Central memory CD8-positive, alpha-beta T cell (primary cell): ENCODE results near the gene AQP7.
"Not testable (repeated sequence)": the region's sequence is repeated elsewhere in the genome, so short reads cannot be mapped to it uniquely, and the experiment has no call there.

Experiments
- ATAC-seq: fragments of 150-1000 bp; cut with Tn5 transposase; replicated peaks from 2 replicates; pipeline ENCODE4 v1.10.0; 2022; ENCODE audit warnings: mild to moderate bottlenecking, moderate FRiP score, moderate number of reproducible peaks; ENCODE audit not compliant: poor library complexity, severe bottlenecking; ENCODE audit errors: extremely low read depth
- DNase-seq, 2 donors: peaks; one replicate each; pipeline ENCODE4 v3.0.0; 2021; ENCODE audit warnings: low spot score in 2 of 2
- H3K27ac Mint-ChIP-seq: one replicate; pipeline ENCODE4 v1.8.0; 2022; ENCODE audit warnings: low read depth, mild to moderate bottlenecking, moderate library complexity, mixed read lengths
- H3K27me3 Mint-ChIP-seq: one replicate; pipeline ENCODE4 v1.8.0; 2022; ENCODE audit warnings: mixed read lengths
- H3K36me3 Mint-ChIP-seq: one replicate; pipeline ENCODE4 v1.8.0; 2022; ENCODE audit warnings: mild to moderate bottlenecking, moderate library complexity, mixed read lengths; ENCODE audit not compliant: insufficient read depth
- H3K4me1 Mint-ChIP-seq: one replicate; pipeline ENCODE4 v1.8.0; 2022; ENCODE audit warnings: mixed read lengths
- H3K4me3 Mint-ChIP-seq: one replicate; pipeline ENCODE4 v1.8.0; 2022; ENCODE audit warnings: mild to moderate bottlenecking, moderate library complexity, mixed read lengths
- H3K9me3 Mint-ChIP-seq: one replicate; pipeline ENCODE4 v1.8.0; 2022; ENCODE audit warnings: mixed read lengths

Gene AQP7

DNA sequence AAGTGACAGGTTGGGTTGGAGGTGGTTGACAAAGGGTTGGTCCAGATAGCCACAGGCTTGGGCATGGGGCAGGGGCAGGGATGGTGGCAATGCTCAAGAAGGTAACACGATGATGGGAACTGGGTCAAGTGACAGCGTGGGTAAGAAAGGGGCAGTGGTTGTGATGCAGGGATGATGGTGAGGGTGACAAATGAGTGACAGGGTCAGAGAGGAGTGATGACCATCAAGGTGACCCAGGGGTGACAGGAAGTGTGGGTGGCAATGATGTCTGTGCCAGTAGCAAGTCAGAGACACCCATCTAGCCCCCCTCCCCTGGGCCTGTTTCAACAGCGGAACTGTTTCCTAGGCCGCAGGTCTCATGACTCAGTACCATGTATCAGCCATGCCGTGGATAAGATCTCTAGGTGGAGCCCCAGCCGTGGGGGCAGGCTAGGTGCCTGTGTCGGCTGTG is 24.5 kb upstream of the AQP7 start:
- ATAC-seq: no peak
- no peaks in the 10 kb centered on the region for H3K4me1 Mint-ChIP-seq
- no peak overlapping the region for H3K27ac Mint-ChIP-seq
- no peaks in the 10 kb centered on the region for H3K27me3 Mint-ChIP-seq
- DNase-seq: no peak
- no peaks in the 10 kb centered on the region for H3K36me3 Mint-ChIP-seq
- H3K4me3 Mint-ChIP-seq: no peak overlapping the region
- no peaks in the 10 kb centered on the region for H3K9me3 Mint-ChIP-seq

DNA sequence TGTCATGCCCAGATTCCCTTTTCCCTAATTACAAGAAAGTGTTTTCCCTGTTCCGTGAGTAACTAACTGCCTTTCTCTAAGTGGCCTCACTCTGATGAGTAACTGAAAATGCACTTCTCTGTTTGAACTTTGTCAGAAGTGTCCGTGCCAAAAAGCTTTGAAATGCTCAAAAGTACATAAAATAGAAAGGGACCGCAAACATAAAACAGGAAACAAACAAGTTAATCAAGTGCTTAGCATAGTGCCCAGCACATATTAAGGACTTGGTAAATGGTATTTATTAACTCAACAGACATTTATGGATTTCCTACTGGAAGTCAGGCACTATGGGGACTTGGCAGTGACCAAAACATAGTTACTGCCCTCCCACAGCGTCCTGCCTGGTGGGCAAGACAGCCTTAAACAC is 22.8 kb upstream of the AQP7 start:
- Mint-ChIP-seq H3K27me3 (no peaks in the 10 kb centered on the region), H3K36me3 (no peaks in the 10 kb centered on the region), H3K4me3 (no peak overlapping the region), H3K4me1 (no peaks in the 10 kb centered on the region), H3K9me3 (no peaks in the 10 kb centered on the region), H3K27ac (no peak overlapping the region)
- DNase-seq: no peak
- no peak for ATAC-seq

DNA sequence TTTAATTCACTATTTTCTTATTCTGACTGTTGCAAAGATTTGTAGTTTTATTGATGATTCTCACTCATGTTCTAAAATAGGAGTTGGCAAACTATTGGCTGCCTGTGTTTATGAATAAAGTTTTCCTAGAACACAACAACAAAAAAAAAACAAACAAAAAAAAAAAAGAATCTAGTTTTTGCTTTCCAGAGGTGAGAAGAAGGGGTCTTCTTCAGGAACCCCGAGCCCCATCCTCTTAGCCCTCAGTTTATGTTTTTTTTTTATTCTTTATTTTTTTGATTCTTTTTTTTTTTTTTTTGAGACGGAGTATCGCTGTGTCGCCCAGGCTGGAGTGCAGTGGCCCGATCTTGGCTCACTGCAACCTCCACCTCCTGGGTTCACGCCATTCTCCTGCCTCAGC is 22.1 kb upstream of the AQP7 start:
- H3K27me3 Mint-ChIP-seq, H3K4me1 Mint-ChIP-seq, DNase-seq, H3K9me3 Mint-ChIP-seq, H3K27ac Mint-ChIP-seq, H3K36me3 Mint-ChIP-seq, H3K4me3 Mint-ChIP-seq, ATAC-seq: not testable (repeated sequence)

DNA sequence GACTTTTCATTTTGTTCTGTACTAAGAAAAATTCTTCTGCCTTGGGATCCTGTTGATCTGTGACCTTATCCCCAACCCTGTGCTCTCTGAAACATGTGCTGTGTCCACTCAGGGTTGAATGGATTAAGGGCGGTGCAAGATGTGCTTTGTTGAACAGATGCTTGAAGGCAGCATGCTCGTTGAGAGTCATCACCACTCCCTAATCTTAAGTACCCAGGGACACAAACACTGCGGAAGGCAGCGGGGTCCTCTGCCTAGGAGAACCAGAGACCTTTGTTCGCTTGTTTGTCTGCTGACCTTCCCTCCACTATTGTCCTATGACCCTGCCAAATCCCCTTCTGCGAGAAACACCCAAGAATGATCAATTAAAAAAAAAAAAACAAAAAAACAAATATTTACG is 21.7 kb upstream of the AQP7 start:
- ATAC-seq, H3K9me3 Mint-ChIP-seq, H3K27ac Mint-ChIP-seq, H3K27me3 Mint-ChIP-seq, H3K36me3 Mint-ChIP-seq, DNase-seq, H3K4me3 Mint-ChIP-seq, H3K4me1 Mint-ChIP-seq: not testable (repeated sequence)

DNA sequence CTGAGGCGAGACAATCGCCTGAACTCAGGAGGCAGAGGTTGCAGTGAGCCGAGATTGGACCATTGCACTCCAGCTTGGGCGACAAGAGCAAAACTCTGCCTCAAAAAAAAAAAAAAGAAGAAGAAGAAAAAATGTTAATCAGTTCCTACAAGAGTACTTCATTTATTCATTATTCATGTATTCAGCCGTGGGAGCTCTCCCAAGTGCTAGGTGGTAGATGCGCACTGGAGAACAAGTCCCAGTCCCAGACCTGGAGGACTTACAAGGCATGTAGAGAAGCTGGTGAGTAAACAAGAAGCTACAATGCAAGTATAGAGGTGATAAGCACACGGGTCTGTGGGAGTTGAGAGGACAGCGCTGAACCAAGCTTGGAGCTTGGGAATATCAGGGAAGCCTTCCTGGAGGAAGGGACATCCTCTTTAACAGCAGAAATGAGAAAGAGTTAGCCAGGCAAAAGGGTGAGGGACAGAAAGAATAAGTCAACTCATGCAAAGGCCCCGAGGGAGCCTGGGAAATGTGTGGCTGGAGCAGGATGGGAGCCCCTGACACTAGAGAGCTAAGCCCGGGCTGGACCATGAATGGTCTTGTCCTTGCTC is 17.4 kb upstream of the AQP7 start:
- Mint-ChIP-seq H3K27me3 (no peaks in the 10 kb centered on the region), H3K27ac (peak overlapping the region; percentile 24), H3K9me3 (no peaks in the 10 kb centered on the region), H3K4me1 (peaks cover 27% of the 10 kb centered on the region), H3K36me3 (peaks cover 4% of the 10 kb centered on the region), H3K4me3 (no peak overlapping the region)
- no peak for DNase-seq
- ATAC-seq: no peak

DNA sequence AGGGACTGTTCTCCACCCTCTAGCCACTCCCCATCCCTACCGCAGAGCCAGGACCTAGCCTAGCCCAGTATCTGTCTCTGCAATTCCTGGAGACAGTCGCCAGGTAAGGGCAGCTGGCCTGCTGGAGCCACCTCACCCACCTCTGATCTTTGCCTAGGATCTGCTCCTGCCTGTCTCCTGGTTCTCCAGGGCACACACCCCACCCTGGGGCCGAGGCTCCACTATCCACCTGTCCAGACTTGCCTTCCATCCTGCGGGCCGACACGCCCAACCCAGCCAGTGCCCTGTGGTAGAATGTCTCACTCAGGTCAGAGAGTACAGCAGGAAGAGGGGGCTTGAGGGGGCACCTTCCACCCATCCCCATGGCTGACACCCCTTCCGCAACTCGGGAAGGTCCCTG is 15.7 kb upstream of the AQP7 start:
- Mint-ChIP-seq H3K36me3 (peaks cover 4% of the 10 kb centered on the region), H3K27ac (peak overlapping the region; percentile 8), H3K4me3 (no peak overlapping the region), H3K9me3 (no peaks in the 10 kb centered on the region), H3K4me1 (peaks cover 33% of the 10 kb centered on the region), H3K27me3 (no peaks in the 10 kb centered on the region)
- DNase-seq (no peak), ATAC-seq (no peak)

- Mint-ChIP-seq H3K36me3 (peaks cover 4% of the 10 kb centered on the region), H3K4me1 (peaks cover 33% of the 10 kb centered on the region), H3K27me3 (no peaks in the 10 kb centered on the region), H3K9me3 (no peaks in the 10 kb centered on the region), H3K27ac (peak overlapping the region; percentile 84), H3K4me3 (peak overlapping the region; percentile 59)
- DNase-seq (no peak), ATAC-seq (no peak)
Observed at GRCh38 chr9:33416996-33417395, 14.6 kb upstream of the AQP7 start.

GRCh38 chr9:33415501-33416038 is 13.2 kb upstream of the AQP7 start:
- peak overlapping the region; percentile 84 for H3K27ac Mint-ChIP-seq
- peak; percentile 87 to 89 for DNase-seq
- H3K36me3 Mint-ChIP-seq: peaks cover 4% of the 10 kb centered on the region
- no peaks in the 10 kb centered on the region for H3K27me3 Mint-ChIP-seq
- no peaks in the 10 kb centered on the region for H3K9me3 Mint-ChIP-seq
- peaks cover 33% of the 10 kb centered on the region for H3K4me1 Mint-ChIP-seq
- peak; percentile 91 for ATAC-seq
- H3K4me3 Mint-ChIP-seq: peak overlapping the region; percentile 57

- peaks cover 4% of the 10 kb centered on the region for H3K36me3 Mint-ChIP-seq
- H3K27me3 Mint-ChIP-seq: no peaks in the 10 kb centered on the region
- peak overlapping the region; percentile 57 for H3K4me3 Mint-ChIP-seq
- peaks cover 33% of the 10 kb centered on the region for H3K4me1 Mint-ChIP-seq
- no peaks in the 10 kb centered on the region for H3K9me3 Mint-ChIP-seq
- H3K27ac Mint-ChIP-seq: peak overlapping the region; percentile 84
- DNase-seq (no peak), ATAC-seq (no peak)
Observed at GRCh38 chr9:33414889-33415500, 12.6 kb upstream of the AQP7 start.

- DNase-seq: no peak
- Mint-ChIP-seq H3K4me3 (no peak overlapping the region), H3K9me3 (no peaks in the 10 kb centered on the region), H3K36me3 (peaks cover 4% of the 10 kb centered on the region), H3K27ac (no peak overlapping the region), H3K4me1 (peaks cover 33% of the 10 kb centered on the region), H3K27me3 (no peaks in the 10 kb centered on the region)
- no peak for ATAC-seq
Observed at GRCh38 chr9:33414268-33414667, 11.9 kb upstream of the AQP7 start.

- ATAC-seq (no peak), DNase-seq (no peak)
- H3K4me3 Mint-ChIP-seq: no peak overlapping the region
- H3K4me1 Mint-ChIP-seq: no peaks in the 10 kb centered on the region
- H3K36me3 Mint-ChIP-seq: no peaks in the 10 kb centered on the region
- H3K27ac Mint-ChIP-seq: no peak overlapping the region
- no peaks in the 10 kb centered on the region for H3K27me3 Mint-ChIP-seq
- H3K9me3 Mint-ChIP-seq: no peaks in the 10 kb centered on the region
Observed at GRCh38 chr9:33408087-33408486, 5.7 kb upstream of the AQP7 start.

- ATAC-seq (no peak), DNase-seq (no peak)
- no peak overlapping the region for H3K27ac Mint-ChIP-seq
- no peaks in the 10 kb centered on the region for H3K36me3 Mint-ChIP-seq
- no peak overlapping the region for H3K4me3 Mint-ChIP-seq
- no peaks in the 10 kb centered on the region for H3K27me3 Mint-ChIP-seq
- H3K9me3 Mint-ChIP-seq: no peaks in the 10 kb centered on the region
- H3K4me1 Mint-ChIP-seq: no peaks in the 10 kb centered on the region
Observed at GRCh38 chr9:33407061-33407460, 4.7 kb upstream of the AQP7 start.

DNA sequence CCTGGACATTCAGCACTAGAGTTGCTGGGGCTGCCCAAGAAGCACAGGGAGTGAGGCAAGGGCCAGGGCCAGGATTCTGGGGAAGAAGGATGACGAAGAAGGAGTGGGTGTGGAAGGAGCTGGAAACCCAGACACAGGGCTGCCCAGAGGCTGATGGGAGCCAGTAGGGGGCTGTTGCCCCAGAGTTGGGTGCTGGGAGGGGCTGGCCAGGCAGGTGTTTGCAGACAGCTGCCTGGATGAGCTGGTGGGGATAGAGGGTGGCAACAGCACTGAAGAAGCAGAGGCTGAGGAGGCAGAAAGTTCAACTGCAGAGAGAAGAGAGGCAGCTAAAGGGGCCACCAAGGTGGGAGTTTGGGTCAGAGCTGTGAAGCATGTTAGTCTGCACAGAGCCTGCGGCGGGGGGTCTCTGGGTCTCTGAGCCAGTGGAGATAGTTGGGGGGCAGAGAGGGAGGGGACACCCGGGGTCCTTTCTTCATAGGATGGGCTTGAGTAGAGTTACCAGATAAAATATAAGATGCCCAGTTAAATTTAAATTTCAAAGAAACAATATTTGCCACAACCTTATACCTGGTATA is 2.5 kb upstream of the AQP7 start:
- Mint-ChIP-seq H3K27me3 (no peaks in the 10 kb centered on the region), H3K4me1 (no peaks in the 10 kb centered on the region), H3K27ac (peak overlapping the region; percentile 81), H3K36me3 (no peaks in the 10 kb centered on the region), H3K9me3 (no peaks in the 10 kb centered on the region), H3K4me3 (no peak overlapping the region)
- DNase-seq: no peak
- no peak for ATAC-seq
